Measurements from ENCODE around the gene ZNF367.

DNA sequence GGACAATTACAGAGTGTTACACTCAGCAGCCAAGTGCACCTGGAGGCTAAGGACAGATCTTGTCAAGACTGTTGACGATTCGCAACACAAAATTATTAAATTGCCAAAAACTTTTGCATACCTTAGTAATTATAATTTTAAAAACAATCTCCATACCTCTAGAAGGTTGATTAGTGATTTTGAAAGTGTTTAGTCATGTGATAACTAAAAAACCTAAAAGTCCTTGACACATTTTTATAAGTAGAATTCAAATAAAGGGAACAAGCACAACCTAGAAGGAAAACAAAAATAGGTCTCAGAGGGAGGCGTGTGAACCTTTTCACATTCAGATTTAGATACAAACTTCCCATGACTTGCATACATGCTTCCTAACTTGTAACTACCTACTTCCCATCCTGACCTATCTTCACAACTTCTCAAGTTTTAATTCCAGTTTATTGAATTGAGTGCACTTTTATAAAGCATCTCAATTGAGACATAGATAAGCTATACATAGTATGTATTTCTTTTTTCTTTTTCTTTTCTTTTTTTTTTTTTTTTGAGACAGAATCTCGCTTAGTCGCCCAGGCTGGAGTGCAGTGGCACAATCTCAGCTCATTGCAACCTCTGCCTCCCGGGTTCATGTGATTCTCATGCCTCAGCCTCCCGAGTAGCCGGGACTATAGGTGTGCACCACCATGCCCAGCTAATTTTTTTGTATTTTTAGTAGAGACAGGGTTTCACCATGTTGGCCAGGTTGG, 5.8 kb downstream of the ZNF367 start:
- TF ChIP-seq, protein P1, sequence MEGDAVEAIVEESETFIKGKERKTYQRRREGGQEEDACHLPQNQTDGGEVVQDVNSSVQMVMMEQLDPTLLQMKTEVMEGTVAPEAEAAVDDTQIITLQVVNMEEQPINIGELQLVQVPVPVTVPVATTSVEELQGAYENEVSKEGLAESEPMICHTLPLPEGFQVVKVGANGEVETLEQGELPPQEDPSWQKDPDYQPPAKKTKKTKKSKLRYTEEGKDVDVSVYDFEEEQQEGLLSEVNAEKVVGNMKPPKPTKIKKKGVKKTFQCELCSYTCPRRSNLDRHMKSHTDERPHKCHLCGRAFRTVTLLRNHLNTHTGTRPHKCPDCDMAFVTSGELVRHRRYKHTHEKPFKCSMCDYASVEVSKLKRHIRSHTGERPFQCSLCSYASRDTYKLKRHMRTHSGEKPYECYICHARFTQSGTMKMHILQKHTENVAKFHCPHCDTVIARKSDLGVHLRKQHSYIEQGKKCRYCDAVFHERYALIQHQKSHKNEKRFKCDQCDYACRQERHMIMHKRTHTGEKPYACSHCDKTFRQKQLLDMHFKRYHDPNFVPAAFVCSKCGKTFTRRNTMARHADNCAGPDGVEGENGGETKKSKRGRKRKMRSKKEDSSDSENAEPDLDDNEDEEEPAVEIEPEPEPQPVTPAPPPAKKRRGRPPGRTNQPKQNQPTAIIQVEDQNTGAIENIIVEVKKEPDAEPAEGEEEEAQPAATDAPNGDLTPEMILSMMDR (IDR thresholded peaks at IDR 0.05) = no peak
- no peak for TF ChIP-seq EP300 (IDR thresholded peaks at IDR 0.05)

Measured in sigmoid colon (tissue), 4 donors.